Endothelial cell of umbilical vein (primary cell): ENCODE measurements around the gene AKAP13. TPM values are rescaled to one million over a fixed set of nuclear protein-coding genes. Genes with fewer than 3 reads are reported as not detected.

ENCODE experiments used
- BruUV-seq: library from RNA; stranded (reverse); fragments of 400-500 nt; replicated peaks from 2 replicates; lab custom pipeline; 2021; lab: Mats Ljungman, UMichigan
- CTCF ChIA-PET: fragments of 300-600, 350-600 bp; sonication (Branson Sonifier 250); formaldehyde crosslinking; loops from one replicate; lab custom pipeline; 2021; ENCODE audit warnings: antibody characterized with exemption, inconsistent platforms; lab: Charles Lee
- POLR2A ChIA-PET: fragments of 300-600, 350-600 bp; sonication (Branson Sonifier 250); formaldehyde crosslinking; loops from one replicate; lab custom pipeline; 2021; ENCODE audit warnings: antibody characterized with exemption, inconsistent platforms; lab: Charles Lee
- DNase-seq: peaks from one replicate; pipeline ENCODE4 v3.0.0-alpha.2; 2011; ENCODE audit warnings: low read depth, low spot score
- FAIRE-seq: peaks from 2 replicates; lab custom pipeline; 2011; peaks lifted over from hg19 to GRCh38; lab: Jason Lieb, UNC
- H2AFZ ChIP-seq: 2 replicates; pipeline ENCODE4 v1.6.0; 2012; ENCODE audit warnings: low read depth, low read length, control low read depth, inconsistent platforms
- H3K27ac ChIP-seq: 2 replicates; pipeline ENCODE4 v1.5.1; 2011; ENCODE audit warnings: low read depth, mild to moderate bottlenecking, control low read depth, low read length, moderate library complexity; ENCODE audit not compliant: insufficient read depth
- H3K27me3 ChIP-seq, 2 experiments: 2 replicates each; pipeline versions ENCODE4 v1.6.0 to v1.6.1; 2011; ENCODE audit warnings: low read length in 2 of 2, mixed read lengths in 1 of 2; ENCODE audit not compliant: control insufficient read depth in 2 of 2, insufficient read depth in 2 of 2
- H3K36me3 ChIP-seq, 2 experiments: 2 replicates in 1 of 2; 3 replicates in 1 of 2; pipeline ENCODE4 v1.5.1; 2011; ENCODE audit warnings: low read length in 2 of 2, mild to moderate bottlenecking in 1 of 2, moderate library complexity in 1 of 2; ENCODE audit not compliant: control insufficient read depth in 2 of 2, insufficient read depth in 2 of 2; ENCODE audit errors: extremely low read depth in 1 of 2
- H3K4me1 ChIP-seq: 3 replicates; pipeline ENCODE4 v1.5.1; 2011; ENCODE audit warnings: mild to moderate bottlenecking, low read length; ENCODE audit not compliant: control insufficient read depth, insufficient read depth; ENCODE audit errors: extremely low read depth
- H3K4me2 ChIP-seq: 2 replicates; pipeline ENCODE4 v1.6.1; 2011; ENCODE audit warnings: low read length, control low read depth, mixed read lengths; ENCODE audit not compliant: insufficient read depth
- H3K4me3 ChIP-seq, 3 experiments: fragments of 200-600 bp in 1 of 3; sonication (generic), shearing (Covaris generic) in 1 of 3; replicated peaks in 1 of 3; 2 replicates each; pipeline ENCODE4 v1.5.1; 2011 to 2016; ENCODE audit warnings: control low read depth in 3 of 3, low read length in 3 of 3, mild to moderate bottlenecking in 2 of 3, inconsistent platforms in 1 of 3, low read depth in 1 of 3, moderate library complexity in 1 of 3; ENCODE audit not compliant: insufficient read depth in 1 of 3
- H3K79me2 ChIP-seq: 2 replicates; pipeline ENCODE4 v1.6.0; 2012; ENCODE audit warnings: low read length, inconsistent platforms; ENCODE audit not compliant: control insufficient read depth, insufficient read depth
- H3K9ac ChIP-seq: replicated peaks from 2 replicates; pipeline ENCODE3; 2011; ENCODE audit warnings: low read length, control low read depth; ENCODE audit not compliant: insufficient read depth; ENCODE audit errors: extremely low read depth
- H3K9me1 ChIP-seq: replicated peaks from 3 replicates; pipeline ENCODE4 v1.6.0; 2011; ENCODE audit warnings: mild to moderate bottlenecking, low read length; ENCODE audit not compliant: control insufficient read depth, insufficient read depth; ENCODE audit errors: extremely low read depth
- H3K9me3 ChIP-seq: replicated peaks from 2 replicates; pipeline ENCODE4 v1.5.1; 2012; ENCODE audit warnings: low read length, inconsistent platforms; ENCODE audit not compliant: control insufficient read depth, insufficient read depth
- H4K20me1 ChIP-seq: replicated peaks from 2 replicates; pipeline ENCODE3; 2011; ENCODE audit warnings: mild to moderate bottlenecking, low read length; ENCODE audit not compliant: control insufficient read depth, insufficient read depth; ENCODE audit errors: extremely low read depth
- EZH2 ChIP-seq: IDR thresholded peaks from 2 replicates; pipeline ENCODE4 v1.6.1; 2012; ENCODE audit warnings: borderline replicate concordance, low read depth, mild to moderate bottlenecking, moderate library complexity, low read length, inconsistent platforms; ENCODE audit not compliant: severe bottlenecking
- FOS ChIP-seq: IDR thresholded peaks from 2 replicates; pipeline ENCODE4 v1.6.1; 2011; ENCODE audit warnings: mild to moderate bottlenecking, low read length, moderate library complexity, borderline replicate concordance; ENCODE audit not compliant: insufficient read depth
- GATA2 ChIP-seq: IDR thresholded peaks from 2 replicates; pipeline ENCODE4 v1.7.0; 2011; ENCODE audit warnings: low read depth, mild to moderate bottlenecking, moderate library complexity, mixed read lengths, low read length; ENCODE audit not compliant: insufficient read length, insufficient read depth
- JUN ChIP-seq: IDR thresholded peaks from 2 replicates; pipeline ENCODE4 v1.6.1; 2011; ENCODE audit warnings: borderline replicate concordance, low read depth; ENCODE audit not compliant: insufficient read length, insufficient read depth
- MYC ChIP-seq: IDR thresholded peaks from one replicate; pipeline ENCODE4 v1.6.1; 2011; ENCODE audit warnings: mild to moderate bottlenecking, low read depth, low read length
- POLR2A ChIP-seq: IDR thresholded peaks from 2 replicates; pipeline ENCODE4 v1.6.1; 2012; ENCODE audit warnings: low read depth, mild to moderate bottlenecking, control low read depth, low read length
- dilution Hi-C: fragments of 300-500 bp; cut with MboI; formaldehyde crosslinking; loops from one replicate; pipeline ENCODE4 v1.15.0; 2019; ENCODE audit warnings: low sequenced_read_pairs; ENCODE audit not compliant: extremely low pct_ligation_motif_present
- intact Hi-C: fragments of 100-400 bp; cut with micrococcal nuclease; formaldehyde crosslinking; loops from one replicate; pipeline ENCODE4 v1.10.0; 2022
- polyA plus RNA-seq, 4 experiments: library from polyadenylated mRNA; depleted of rRNA in 3 of 4; stranded (reverse) in 3 of 4; unstranded in 1 of 4; fragments of >200 nt; gene quantifications; 2 replicates each; pipeline versions ENCODE4 v1.2.1 to v1.2.3, GENCODE V29; 2011 to 2012; ENCODE audit warnings: missing spikeins in 1 of 4
- total RNA-seq: library from RNA; stranded (reverse); gene quantifications from 2 replicates; pipeline ENCODE4 v1.2.3, GENCODE V29; 2021
- TF ChIP-seq, protein P1 (sequence below): IDR thresholded peaks from 2 replicates; pipeline ENCODE4 v1.6.1; 2011; ENCODE audit not compliant: insufficient read depth, insufficient read length
- TF ChIP-seq, protein P2 (sequence below), 2 donors: IDR thresholded peaks; 1 replicate in 1 of 2; 2 replicates in 1 of 2; pipeline ENCODE4 v1.5.1; 2011; ENCODE audit warnings: low read length in 2 of 2, mild to moderate bottlenecking in 2 of 2, moderate library complexity in 2 of 2, control low read depth in 1 of 2, inconsistent platforms in 1 of 2, low read depth in 1 of 2; ENCODE audit not compliant: insufficient read depth in 1 of 2; ENCODE audit errors: extremely low read depth in 1 of 2

Gene AKAP13
- total and polyA plus RNA-seq, 2 donors (not counting 3 experiments of a cell fraction or from before 2014, with no cell fraction given): 22.8 to 87.8 TPM

DNA sequence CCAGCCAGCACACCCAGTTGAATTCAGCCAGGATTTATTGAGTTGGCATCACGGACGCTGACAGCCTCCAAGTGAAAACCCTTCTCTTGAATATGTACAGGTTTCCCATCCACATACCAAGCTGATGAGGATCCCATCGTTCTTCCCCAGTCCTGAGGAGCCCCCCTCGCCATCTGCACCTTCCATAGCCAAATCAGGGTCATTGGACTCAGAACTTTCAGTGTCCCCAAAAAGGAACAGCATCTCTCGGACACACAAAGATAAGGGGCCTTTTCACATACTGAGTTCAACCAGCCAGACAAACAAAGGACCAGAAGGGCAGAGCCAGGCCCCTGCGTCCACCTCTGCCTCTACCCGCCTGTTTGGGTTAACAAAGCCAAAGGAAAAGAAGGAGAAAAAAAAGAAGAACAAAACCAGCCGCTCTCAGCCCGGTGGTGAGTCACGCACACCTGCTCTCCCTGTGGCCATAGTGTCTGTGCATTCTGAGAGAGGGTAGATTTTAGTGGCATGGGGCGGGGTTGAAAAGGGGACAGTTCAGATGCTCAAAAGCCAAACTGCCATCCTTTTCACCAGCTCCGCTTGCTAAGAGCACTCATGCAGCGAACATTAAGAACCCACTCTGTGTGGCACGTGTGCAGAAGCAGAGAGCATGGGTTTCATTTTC, 363.1 kb downstream of the AKAP13 start:
- Histone ChIP-seq H3K4me3 (no peak overlapping the region), H3K9me1 (no peaks in the 10 kb centered on the region), H3K4me1 (no peaks in the 10 kb centered on the region), H4K20me1 (no peaks in the 10 kb centered on the region), H3K27ac (no peak overlapping the region), H3K79me2 (no peaks in the 10 kb centered on the region), H2AFZ (no peak overlapping the region), H3K9ac (no peak overlapping the region), H3K36me3 (peaks cover 13 to 37% of the 10 kb centered on the region in 2 experiments), H3K9me3 (no peaks in the 10 kb centered on the region), H3K4me2 (no peak overlapping the region), H3K27me3 (no peaks in the 10 kb centered on the region)
- TF ChIP-seq GATA2 (no peak), EZH2 (no peak), MYC (no peak), FOS (no peak), JUN (no peak), POLR2A (no peak)
- TF ChIP-seq, protein P1, sequence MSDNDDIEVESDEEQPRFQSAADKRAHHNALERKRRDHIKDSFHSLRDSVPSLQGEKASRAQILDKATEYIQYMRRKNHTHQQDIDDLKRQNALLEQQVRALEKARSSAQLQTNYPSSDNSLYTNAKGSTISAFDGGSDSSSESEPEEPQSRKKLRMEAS: no peak
- TF ChIP-seq, protein P2, sequence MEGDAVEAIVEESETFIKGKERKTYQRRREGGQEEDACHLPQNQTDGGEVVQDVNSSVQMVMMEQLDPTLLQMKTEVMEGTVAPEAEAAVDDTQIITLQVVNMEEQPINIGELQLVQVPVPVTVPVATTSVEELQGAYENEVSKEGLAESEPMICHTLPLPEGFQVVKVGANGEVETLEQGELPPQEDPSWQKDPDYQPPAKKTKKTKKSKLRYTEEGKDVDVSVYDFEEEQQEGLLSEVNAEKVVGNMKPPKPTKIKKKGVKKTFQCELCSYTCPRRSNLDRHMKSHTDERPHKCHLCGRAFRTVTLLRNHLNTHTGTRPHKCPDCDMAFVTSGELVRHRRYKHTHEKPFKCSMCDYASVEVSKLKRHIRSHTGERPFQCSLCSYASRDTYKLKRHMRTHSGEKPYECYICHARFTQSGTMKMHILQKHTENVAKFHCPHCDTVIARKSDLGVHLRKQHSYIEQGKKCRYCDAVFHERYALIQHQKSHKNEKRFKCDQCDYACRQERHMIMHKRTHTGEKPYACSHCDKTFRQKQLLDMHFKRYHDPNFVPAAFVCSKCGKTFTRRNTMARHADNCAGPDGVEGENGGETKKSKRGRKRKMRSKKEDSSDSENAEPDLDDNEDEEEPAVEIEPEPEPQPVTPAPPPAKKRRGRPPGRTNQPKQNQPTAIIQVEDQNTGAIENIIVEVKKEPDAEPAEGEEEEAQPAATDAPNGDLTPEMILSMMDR (IDR thresholded peaks at IDR 0.05; ENCODE audit: extremely low read depth in 1 of 2, insufficient read depth in 1 of 2, low read depth in 1 of 2, low read length in 2 of 2): no peak
- dilution Hi-C loops (no loop called here), intact Hi-C loops (no loop called here)
- no TSS peak for BruUV-seq
- ChIA-PET CTCF (interaction anchor here (1.0 to 2.0 kb wide), 5 partner anchors 8 to 258 kb away, joined by 3 to 8 read pairs (median 3); no protein-coding TSS in a partner anchor), POLR2A (no interaction called here)
- DNase-seq: no peak
- FAIRE-seq: no peak
